Caco-2 (cell line): ENCODE data around the gene ARID2. TPM values are rescaled to one million over a fixed set of nuclear protein-coding genes. Genes with fewer than 3 reads are reported as not detected.
A peak's percentile ranks its signal among the peaks of the same experiment; 100 is the strongest.

Source experiments
- BruUV-seq: library from RNA; stranded (reverse); fragments of 400-500 nt; replicated peaks from 2 replicates; lab custom pipeline; 2021; lab: Mats Ljungman, UMichigan
- CTCF ChIA-PET: fragments of 300-600 bp; sonication (Branson Sonifier 250); formaldehyde crosslinking; loops from one replicate; lab custom pipeline; 2022; ENCODE audit warnings: antibody characterized with exemption; lab: Charles Lee
- POLR2A ChIA-PET: fragments of 300-600 bp; sonication (Branson Sonifier 250); formaldehyde crosslinking; loops from one replicate; lab custom pipeline; 2022; ENCODE audit warnings: antibody characterized with exemption; lab: Charles Lee
- DNase-seq, 2 experiments: peaks; one replicate each; pipeline versions ENCODE4 v3.0.0 to v3.0.0-alpha.2; 2020 to 2022
- H3K27me3 ChIP-seq: replicated peaks from 2 replicates; pipeline ENCODE4 v1.6.0; 2011; ENCODE audit warnings: low read length; ENCODE audit not compliant: control insufficient read depth, insufficient read depth
- H3K36me3 ChIP-seq: 2 replicates; pipeline ENCODE4 v1.5.1; 2011; ENCODE audit warnings: low read length; ENCODE audit not compliant: control insufficient read depth, insufficient read depth
- H3K4me1 ChIP-seq: fragments of 250-450 bp; sonication (Bioruptor Pico); 2 replicates; pipeline ENCODE4 v1.5.1; 2020; ENCODE audit warnings: mild to moderate bottlenecking
- H3K4me3 ChIP-seq: 2 replicates; pipeline ENCODE4 v1.5.1; 2011; ENCODE audit warnings: low read depth, mild to moderate bottlenecking, control low read depth, low read length
- H3K9me3 ChIP-seq: fragments of 250-450 bp; sonication (Bioruptor Pico); 2 replicates; pipeline ENCODE4 v1.5.1; 2020; ENCODE audit warnings: mild to moderate bottlenecking, moderate library complexity
- H3K27ac Mint-ChIP-seq: one replicate; pipeline ENCODE4 v1.8.0; 2022; ENCODE audit warnings: mixed read lengths; ENCODE audit not compliant: unreplicated experiment
- H3K27me3 Mint-ChIP-seq: one replicate; pipeline ENCODE4 v1.8.0; 2022; ENCODE audit warnings: mixed read lengths; ENCODE audit not compliant: insufficient read depth, unreplicated experiment
- H3K36me3 Mint-ChIP-seq: one replicate; pipeline ENCODE4 v1.8.0; 2022; ENCODE audit warnings: mild to moderate bottlenecking, mixed read lengths; ENCODE audit not compliant: insufficient read depth, unreplicated experiment
- H3K4me1 Mint-ChIP-seq: one replicate; pipeline ENCODE4 v1.8.0; 2022; ENCODE audit warnings: low read depth, mixed read lengths; ENCODE audit not compliant: unreplicated experiment
- H3K4me3 Mint-ChIP-seq: one replicate; pipeline ENCODE4 v1.8.0; 2022; ENCODE audit warnings: mild to moderate bottlenecking, moderate library complexity, mixed read lengths; ENCODE audit not compliant: unreplicated experiment
- H3K9me3 Mint-ChIP-seq: one replicate; pipeline ENCODE4 v1.8.0; 2022; ENCODE audit warnings: mixed read lengths; ENCODE audit not compliant: unreplicated experiment
- CTCF ChIP-seq, 2 experiments: fragments of 200-600 bp in 1 of 2; IDR thresholded peaks; 1 replicate in 1 of 2; 2 replicates in 1 of 2; pipeline versions ENCODE4 v1.5.1 to v1.8.0; 2011 to 2022; ENCODE audit warnings: antibody characterized with exemption in 1 of 2, control low read depth in 1 of 2, inconsistent platforms in 1 of 2, low read depth in 1 of 2, low read length in 1 of 2, mild to moderate bottlenecking in 1 of 2, moderate library complexity in 1 of 2; ENCODE audit not compliant: insufficient read depth in 1 of 2, severe bottlenecking in 1 of 2, unreplicated experiment in 1 of 2
- intact Hi-C: fragments of 100-400 bp; cut with micrococcal nuclease; formaldehyde crosslinking; loops from one replicate; pipeline ENCODE4 v1.10.0; 2022; ENCODE audit not compliant: unreplicated experiment
- total RNA-seq: library from RNA; stranded (reverse); gene quantifications from 2 replicates; pipeline ENCODE4 v1.2.3, GENCODE V29; 2022

Gene ARID2
- total RNA-seq, 1 experiment from 2014 or later = 53.9 TPM

- Mint-ChIP-seq H3K4me1 (no peaks in the 10 kb centered on the region), H3K27me3 (no peaks in the 10 kb centered on the region), H3K36me3 (peaks cover 44% of the 10 kb centered on the region), H3K4me3 (peak overlapping the region; percentile 79), H3K9me3 (no peaks in the 10 kb centered on the region), H3K27ac (peak overlapping the region; percentile 80)
- POLR2A ChIA-PET = interaction anchor here (0.6 to 2.5 kb wide), 2 partner anchors 143 to 180 kb away, joined by 3 to 10 read pairs; no protein-coding TSS in a partner anchor
- intact Hi-C loops = loop anchor here (1.0 to 10.0 kb wide), 9 partner anchors 20 to 592 kb away; partner anchors contain the start of gene ANO6
- peaks cover 14% of the 10 kb centered on the region for H3K4me1 ChIP-seq
- CTCF ChIA-PET = interaction anchor here (0.7 to 3.2 kb wide), 8 partner anchors 58 to 183 kb away, joined by 3 to 27 read pairs (median 6); no protein-coding TSS in a partner anchor
- no peaks in the 10 kb centered on the region for H3K36me3 ChIP-seq
- TSS peak; percentile 38 for BruUV-seq
- peak; percentile 45 to 67 for DNase-seq
- no peaks in the 10 kb centered on the region for H3K9me3 ChIP-seq
- no peak for TF ChIP-seq CTCF (IDR thresholded peaks at IDR 0.05; ENCODE audit: insufficient read depth in 1 of 2, low read depth in 1 of 2, low read length in 1 of 2, severe bottlenecking in 1 of 2, unreplicated experiment in 1 of 2)
- peak overlapping the region; percentile 51 for H3K4me3 ChIP-seq
- no peaks in the 10 kb centered on the region for H3K27me3 ChIP-seq
These were observed 2.8 kb upstream of the ARID2 start for GRCh38 chr12:45726603-45727300.

GRCh38 chr12:45727301-45727979 is 2.1 kb upstream of the ARID2 start:
- Histone ChIP-seq H3K4me1 (peaks cover 19% of the 10 kb centered on the region), H3K4me3 (peak overlapping the region; percentile 51), H3K36me3 (no peaks in the 10 kb centered on the region), H3K27me3 (no peaks in the 10 kb centered on the region), H3K9me3 (no peaks in the 10 kb centered on the region)
- Mint-ChIP-seq H3K4me3 (peak overlapping the region; percentile 79), H3K4me1 (peaks cover 7% of the 10 kb centered on the region), H3K9me3 (no peaks in the 10 kb centered on the region), H3K36me3 (peaks cover 50% of the 10 kb centered on the region), H3K27ac (peak overlapping the region; percentile 80), H3K27me3 (no peaks in the 10 kb centered on the region)
- peak; percentile 97 to 99 for DNase-seq
- BruUV-seq = no TSS peak
- intact Hi-C loops = loop anchor here (1.0 to 10.0 kb wide), 9 partner anchors 19 to 593 kb away; partner anchors contain the start of gene ANO6
- ChIA-PET CTCF (interaction anchor here (0.7 to 3.2 kb wide), 7 partner anchors 17 to 183 kb away, joined by 3 to 27 read pairs (median 3); no protein-coding TSS in a partner anchor), POLR2A (interaction anchor here (0.6 to 2.5 kb wide), 2 partner anchors 142 to 180 kb away, joined by 3 to 10 read pairs; no protein-coding TSS in a partner anchor)
- TF ChIP-seq CTCF (IDR thresholded peaks at IDR 0.05; ENCODE audit: insufficient read depth in 1 of 2, low read depth in 1 of 2, low read length in 1 of 2, severe bottlenecking in 1 of 2, unreplicated experiment in 1 of 2) = no peak
